ENCODE results near the gene TOR4A. TPM values are rescaled to one million over a fixed set of nuclear protein-coding genes. Genes with fewer than 3 reads are reported as not detected.
"Not testable (repeated sequence)": the region's sequence is repeated elsewhere in the genome, so short reads cannot be mapped to it uniquely, and the experiment has no call there.

Gene TOR4A
- total RNA-seq, 1 experiment from 2014 or later: 35.1 TPM

DNA sequence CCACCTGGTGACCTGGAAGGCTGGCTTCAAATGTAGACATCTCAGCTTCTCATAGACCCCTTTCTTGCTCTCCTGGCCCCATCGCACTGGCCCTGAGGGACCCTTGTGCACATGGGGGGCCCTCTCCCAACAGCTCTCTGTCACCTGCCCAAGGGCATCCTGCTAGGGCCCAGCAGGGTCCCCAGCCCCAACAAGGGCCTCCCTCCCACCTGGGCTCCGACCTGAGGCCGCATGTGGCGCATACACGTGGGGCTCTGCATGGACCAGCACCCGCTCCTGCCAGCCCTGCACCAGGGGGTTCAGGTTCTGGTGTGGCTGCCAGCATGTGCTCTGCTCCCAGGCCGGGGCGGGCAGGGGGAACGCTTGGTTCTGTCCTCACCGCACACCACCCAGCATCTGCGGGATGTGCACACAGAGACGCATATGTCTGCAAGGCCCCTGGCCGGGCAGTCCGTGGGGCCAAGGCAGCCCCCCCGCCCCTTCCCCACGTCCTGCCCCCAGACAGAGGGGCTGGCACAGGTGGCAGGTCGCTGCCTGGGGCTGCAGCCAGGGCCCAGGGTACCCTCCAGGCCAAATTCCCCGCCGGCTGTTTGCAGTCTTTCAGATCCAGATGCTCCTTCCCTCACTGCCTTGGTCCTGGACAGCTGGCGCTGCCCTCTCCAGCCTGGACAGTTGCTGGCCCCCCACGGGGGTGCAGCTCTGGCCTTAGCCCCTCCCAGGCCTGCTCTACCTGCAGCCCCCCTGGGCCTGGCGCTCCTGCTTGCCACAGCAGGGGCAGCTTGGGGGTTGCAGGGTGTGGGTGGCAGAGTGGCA, 42.4 kb downstream of the TOR4A start:
- in situ Hi-C loops (cut with HindIII; ENCODE audit: low pct_unique_long_range_greater_than_20kb, low sequenced_read_pairs): no loop called here
- no peak for DNase-seq (ENCODE audit: low read depth)

DNA sequence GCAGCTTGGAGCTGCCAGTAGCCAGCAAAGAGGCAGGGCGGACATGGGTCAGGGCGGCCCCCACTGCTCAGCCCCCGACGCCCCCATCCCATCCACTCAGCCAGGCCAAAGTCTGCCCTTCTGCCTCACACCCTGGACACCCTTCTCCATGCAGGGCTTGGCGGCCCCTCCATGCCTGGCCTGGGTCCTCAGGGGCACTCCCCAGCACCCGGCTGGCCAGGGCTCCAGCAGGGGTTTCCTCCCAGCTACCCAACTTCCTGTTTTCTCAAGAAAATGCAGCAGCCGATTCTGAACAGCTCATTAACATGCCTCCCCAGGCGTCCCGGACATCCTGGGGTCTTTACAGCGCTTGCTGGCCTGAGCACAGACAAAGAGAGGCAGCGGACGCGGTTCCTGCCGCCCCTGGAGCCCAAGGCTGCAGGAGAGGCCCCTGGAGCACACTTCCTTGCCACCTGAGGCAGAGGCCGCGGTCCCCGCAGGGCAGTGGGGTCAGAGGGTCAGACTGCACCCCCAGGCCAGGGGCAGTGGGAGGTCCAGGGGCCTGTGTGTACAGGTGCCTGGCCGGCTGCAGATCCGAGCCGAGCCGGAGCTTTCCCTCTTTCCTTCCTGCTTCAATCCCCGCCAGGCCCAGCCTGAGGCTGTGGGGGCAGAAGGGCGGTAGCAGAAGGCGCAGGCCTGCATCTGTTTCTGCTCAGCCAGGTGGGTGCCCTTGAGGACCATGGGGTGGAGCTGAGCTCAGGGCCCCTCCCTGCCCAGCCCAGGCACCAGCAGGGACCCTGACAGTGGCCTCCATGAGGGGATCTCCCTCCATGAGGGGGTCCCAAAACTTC, 43.2 kb downstream of the TOR4A start:
- in situ Hi-C loops (cut with HindIII; ENCODE audit: low pct_unique_long_range_greater_than_20kb, low sequenced_read_pairs): no loop called here
- DNase-seq (ENCODE audit: low read depth): no peak

DNA sequence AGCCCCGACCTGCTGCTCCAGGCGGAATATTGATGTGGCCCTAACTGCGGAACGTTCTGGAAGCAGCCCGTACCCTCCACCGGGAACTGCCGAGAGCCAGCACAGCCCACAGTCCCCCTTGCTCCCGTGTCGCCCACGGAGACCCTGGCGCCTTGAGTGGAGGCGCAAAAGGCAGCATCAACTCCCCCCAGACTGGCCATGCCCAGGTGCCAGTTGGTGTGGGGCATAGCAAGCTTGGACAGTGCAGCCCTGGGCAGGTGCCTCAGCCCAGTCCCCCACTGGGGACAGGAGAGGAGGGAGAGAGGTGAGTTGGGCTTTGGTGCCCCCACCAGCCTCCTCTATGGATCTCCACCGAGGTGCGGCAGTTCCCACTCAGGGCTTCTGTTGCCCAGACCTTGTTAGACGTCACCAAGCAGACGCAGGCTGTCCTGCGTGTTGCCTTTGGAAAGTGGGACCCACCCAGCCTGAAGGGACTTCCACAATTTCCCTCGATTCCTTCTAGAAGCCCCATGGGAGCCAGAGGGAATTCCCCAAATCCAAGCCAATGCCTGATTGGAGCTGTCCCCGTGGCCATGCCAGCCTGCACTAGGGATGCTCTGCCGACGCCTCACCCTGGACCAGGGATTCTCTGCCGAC, 44.3 kb downstream of the TOR4A start:
- in situ Hi-C loops (cut with HindIII; ENCODE audit: low pct_unique_long_range_greater_than_20kb, low sequenced_read_pairs): no loop called here
- DNase-seq (ENCODE audit: low read depth): no peak

DNA sequence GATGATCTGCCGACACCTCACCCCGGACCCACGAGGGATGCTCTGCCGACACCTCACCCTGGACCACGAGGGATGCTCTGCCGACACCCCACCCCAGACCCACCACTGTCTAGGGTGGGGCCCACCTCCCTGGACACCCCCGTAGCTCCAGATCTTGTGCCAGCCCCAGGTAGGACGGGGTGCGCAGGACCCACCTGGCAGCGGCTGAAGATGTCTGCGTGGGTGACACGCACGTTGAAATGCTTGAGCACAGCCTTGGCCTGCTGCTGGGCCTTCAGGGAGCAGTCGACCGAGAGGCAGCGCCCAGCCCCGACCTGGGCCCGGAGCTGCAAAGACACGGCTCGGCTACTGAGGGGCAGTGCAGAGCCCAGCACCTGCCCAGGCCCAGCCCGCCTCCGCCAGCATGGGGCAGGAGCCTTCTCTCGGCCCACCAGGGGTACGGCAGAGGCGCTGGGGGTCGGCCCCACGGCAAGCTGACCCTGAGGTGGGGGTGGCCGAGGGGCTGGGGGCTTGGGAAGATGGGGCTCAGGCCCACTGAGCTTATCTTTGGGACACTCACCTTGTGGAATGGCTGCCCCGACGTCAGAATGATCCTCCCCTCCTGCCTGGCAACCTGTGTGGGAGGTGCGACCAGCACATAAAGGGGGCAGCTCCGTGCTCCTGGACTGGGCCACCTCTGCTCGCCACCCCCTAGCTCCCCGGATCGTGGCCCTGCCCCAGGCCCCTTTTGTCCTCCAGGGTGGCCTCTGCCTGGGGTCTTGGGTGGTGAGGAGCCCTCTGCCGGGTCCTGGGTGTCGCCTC, 46.2 kb downstream of the TOR4A start:
- in situ Hi-C loops (cut with HindIII; ENCODE audit: low pct_unique_long_range_greater_than_20kb, low sequenced_read_pairs): no loop called here

DNA sequence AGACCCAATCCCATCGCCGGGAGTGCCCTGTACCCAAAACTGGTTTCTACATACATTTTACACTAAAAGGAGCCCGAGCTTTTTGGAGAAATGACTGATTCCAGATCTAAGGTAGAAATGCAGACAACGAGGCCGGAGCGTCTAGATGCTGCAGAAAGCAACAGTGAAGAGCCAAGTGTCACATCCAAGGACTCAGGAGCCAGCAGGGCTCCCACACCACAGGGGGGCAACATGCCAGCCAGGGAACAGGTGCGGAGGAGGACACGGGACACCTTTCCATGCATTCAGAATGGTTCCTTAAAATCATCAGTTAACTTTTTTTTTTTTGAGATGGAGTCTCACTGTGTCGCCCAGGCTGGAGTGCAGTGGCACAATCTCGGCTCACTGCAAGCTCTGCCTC, 47.6 kb downstream of the TOR4A start:
- DNase-seq (ENCODE audit: low read depth): no peak
- in situ Hi-C loops (cut with HindIII; ENCODE audit: low pct_unique_long_range_greater_than_20kb, low sequenced_read_pairs): no loop called here

More for the DNA sequence above, 46.2 kb downstream of the TOR4A start:
- DNase-seq (ENCODE audit: low read depth): no peak

DNA sequence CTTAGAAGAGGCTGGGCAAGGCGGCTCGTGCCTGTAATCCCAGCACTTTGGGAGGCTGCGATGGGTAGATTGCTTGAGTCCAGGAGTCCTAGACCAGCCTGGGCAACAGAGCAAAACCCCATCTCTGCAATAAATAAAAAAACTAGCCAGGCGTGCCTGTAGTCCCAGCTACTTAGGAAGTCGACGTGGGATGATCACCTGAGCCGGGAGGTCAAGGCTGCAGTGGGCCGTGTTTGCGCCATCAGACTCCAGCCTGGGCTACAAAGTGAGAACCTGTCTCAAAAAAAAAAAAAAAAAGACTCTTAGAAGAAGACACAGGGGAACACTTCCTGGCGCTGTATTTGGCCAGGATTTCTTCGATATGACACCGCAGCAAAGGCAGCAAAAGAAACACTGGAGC, 48.3 kb downstream of the TOR4A start:
- in situ Hi-C loops (cut with HindIII; ENCODE audit: low pct_unique_long_range_greater_than_20kb, low sequenced_read_pairs): no loop called here
- DNase-seq (ENCODE audit: low read depth): no peak

DNA sequence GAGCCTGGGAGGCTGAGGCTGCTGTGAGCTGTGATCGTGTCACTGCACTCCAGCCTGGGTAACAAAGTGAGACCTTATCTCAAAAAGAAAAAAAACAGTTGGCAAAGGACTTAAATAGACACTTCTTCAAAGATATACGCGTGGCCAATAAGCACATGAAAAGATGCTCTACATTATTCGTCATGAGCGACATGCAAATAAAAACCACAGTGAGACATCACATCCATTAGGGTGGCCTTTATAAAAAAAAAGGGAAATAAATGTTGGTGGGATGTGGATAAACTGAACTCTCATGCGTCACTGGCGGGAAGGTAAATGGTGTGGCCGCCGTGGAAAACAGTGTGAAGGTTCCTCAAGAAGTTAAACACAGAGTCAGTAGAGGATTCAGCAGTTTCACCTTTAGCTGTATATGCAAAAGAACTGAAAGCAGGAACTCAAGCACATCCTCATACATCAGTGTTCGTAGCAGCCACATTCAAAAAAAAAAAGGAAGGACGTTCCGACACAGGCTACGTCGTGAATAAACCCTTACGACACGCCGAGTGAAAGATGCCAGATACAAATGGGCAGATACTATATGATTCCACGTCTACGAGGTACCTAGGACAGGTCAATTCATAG, 49.0 kb downstream of the TOR4A start:
- in situ Hi-C loops (cut with HindIII; ENCODE audit: low pct_unique_long_range_greater_than_20kb, low sequenced_read_pairs): no loop called here
- no peak for DNase-seq (ENCODE audit: low read depth)

DNA sequence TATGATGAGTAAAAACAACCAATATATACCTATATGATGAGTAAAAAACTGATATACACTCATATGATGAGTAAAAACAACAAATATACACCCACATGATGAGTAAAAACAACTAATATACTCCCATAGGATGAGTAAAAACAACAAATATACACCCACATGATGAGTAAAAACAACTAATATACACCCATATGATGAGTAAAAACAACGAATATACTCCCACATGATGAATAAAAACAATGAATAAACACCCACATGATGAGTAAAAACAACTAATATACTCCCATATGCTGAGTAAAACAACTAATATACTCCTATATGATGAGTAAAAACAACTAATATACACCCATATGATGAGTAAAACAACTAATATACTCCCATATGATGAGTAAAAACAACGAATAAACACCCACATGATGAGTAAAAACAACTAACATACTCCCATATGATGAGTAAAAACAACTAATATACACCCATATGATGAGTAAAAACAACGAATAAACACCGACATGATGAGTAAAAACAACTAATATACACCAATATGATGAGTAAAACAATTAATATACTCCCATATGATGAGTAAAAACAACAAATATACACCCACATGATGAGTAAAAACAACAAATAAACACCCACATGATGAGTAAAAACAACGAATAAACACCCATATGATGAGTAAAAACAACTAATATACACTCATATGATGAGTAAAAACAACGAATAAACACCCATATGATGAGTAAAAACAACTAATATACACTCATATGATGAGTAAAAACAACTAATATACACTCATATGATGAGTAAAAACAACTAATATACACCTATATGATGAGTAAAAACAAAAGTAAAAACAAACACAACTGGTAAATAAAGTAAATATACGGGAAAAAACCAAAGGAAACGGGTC, 50.4 kb downstream of the TOR4A start:
- DNase-seq (ENCODE audit: low read depth); in situ Hi-C loops (cut with HindIII; ENCODE audit: low pct_unique_long_range_greater_than_20kb, low sequenced_read_pairs): not testable (repeated sequence)

DNA sequence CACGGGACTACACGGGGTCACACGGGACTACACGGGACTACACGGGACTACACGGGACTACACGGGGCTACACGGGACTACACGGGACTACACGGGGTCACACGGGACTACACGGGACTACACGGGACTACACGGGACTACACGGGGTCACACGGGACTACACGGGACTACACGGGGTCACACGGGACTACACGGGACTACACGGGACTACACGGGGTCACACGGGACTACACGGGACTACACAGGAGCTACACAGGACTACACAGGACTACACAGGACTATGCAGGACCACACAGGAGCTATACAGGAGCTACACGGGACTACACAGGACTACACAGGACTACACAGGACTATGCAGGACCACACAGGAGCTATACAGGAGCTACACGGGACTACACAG, 52.1 kb downstream of the TOR4A start:
- DNase-seq (ENCODE audit: low read depth); in situ Hi-C loops (cut with HindIII; ENCODE audit: low pct_unique_long_range_greater_than_20kb, low sequenced_read_pairs): not testable (repeated sequence)

DNA sequence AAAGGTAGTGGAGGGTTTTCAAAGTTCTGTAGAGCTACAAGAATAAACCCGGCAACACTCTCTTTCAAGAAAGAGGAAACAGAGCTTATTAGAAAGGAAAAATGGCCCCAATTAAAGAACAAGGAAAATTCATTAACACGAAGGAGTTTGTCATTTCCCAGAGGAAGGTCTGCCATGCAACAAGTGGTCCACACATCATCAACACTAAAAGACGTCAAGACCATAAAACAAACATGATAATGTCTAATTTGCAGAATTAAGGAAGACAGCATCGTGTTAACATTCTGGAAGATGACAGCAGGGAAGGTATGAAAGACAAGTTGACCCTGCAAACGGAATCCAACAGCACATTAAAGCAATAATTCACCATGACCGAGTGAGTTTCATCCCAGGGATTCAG, 53.2 kb downstream of the TOR4A start:
- in situ Hi-C loops (cut with HindIII; ENCODE audit: low pct_unique_long_range_greater_than_20kb, low sequenced_read_pairs): no loop called here
- no peak for DNase-seq (ENCODE audit: low read depth)

DNA sequence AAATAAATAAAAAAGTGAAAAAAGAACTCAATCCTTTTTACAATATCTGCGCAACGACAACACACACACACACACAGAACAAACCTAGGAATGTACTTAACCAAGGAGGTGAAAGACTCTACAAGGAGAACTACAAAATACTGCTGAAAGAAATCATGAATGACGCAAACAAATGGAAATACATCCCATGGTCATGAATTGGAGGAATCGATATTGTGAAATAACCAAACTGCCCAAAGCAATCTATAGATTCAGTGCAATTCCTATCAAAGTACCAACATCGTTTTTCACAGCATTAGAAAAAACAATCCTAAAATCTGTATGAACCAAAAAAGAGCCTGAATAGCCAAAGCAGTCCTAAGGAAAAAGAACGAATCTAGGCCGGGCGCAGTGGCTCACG, 54.4 kb downstream of the TOR4A start:
- in situ Hi-C loops (cut with HindIII; ENCODE audit: low pct_unique_long_range_greater_than_20kb, low sequenced_read_pairs): no loop called here
- no peak for DNase-seq (ENCODE audit: low read depth)

Other genes starting within 250 kb of the TOR4A start
- gene ABCA2, start 249.5 kb upstream of the TOR4A start, total RNA-seq (2014; rRNA removed; shearing (Covaris generic); ENCODE audit: low replicate concordance): 19.0 and 23.5 TPM in 2 replicates
- not detected in 2 replicates for gene FUT7, start 245.6 kb upstream of the TOR4A start, total RNA-seq (2014; rRNA removed; shearing (Covaris generic); ENCODE audit: low replicate concordance)
- gene NPDC1, start 231.5 kb upstream of the TOR4A start, total RNA-seq (2014; rRNA removed; shearing (Covaris generic); ENCODE audit: low replicate concordance): 31.8 and 45.1 TPM in 2 replicates
- gene ENTPD2, start 223.7 kb upstream of the TOR4A start, total RNA-seq (2014; rRNA removed; shearing (Covaris generic); ENCODE audit: low replicate concordance): not detected in 2 replicates
- gene SAPCD2, start 207.2 kb upstream of the TOR4A start, total RNA-seq (2014; rRNA removed; shearing (Covaris generic); ENCODE audit: low replicate concordance): 51.2 and 55.0 TPM in 2 replicates
- gene UAP1L1, start 200.2 kb upstream of the TOR4A start, total RNA-seq (2014; rRNA removed; shearing (Covaris generic); ENCODE audit: low replicate concordance): 2.1 and 2.3 TPM in 2 replicates
- gene MAN1B1, start 190.7 kb upstream of the TOR4A start, total RNA-seq (2014; rRNA removed; shearing (Covaris generic); ENCODE audit: low replicate concordance): 52.2 and 79.4 TPM in 2 replicates
- gene DPP7, start 163.0 kb upstream of the TOR4A start, total RNA-seq (2014; rRNA removed; shearing (Covaris generic); ENCODE audit: low replicate concordance): 118 and 163 TPM in 2 replicates
- gene GRIN1, start 138.6 kb upstream of the TOR4A start, total RNA-seq (2014; rRNA removed; shearing (Covaris generic); ENCODE audit: low replicate concordance): not detected in 2 replicates
- 1.8 and 3.0 TPM in 2 replicates for gene LRRC26, start 107.7 kb upstream of the TOR4A start, total RNA-seq (2014; rRNA removed; shearing (Covaris generic); ENCODE audit: low replicate concordance)
- gene TMEM210, start 105.7 kb upstream of the TOR4A start, total RNA-seq (2014; rRNA removed; shearing (Covaris generic); ENCODE audit: low replicate concordance): not detected in 2 replicates
- gene ANAPC2, start 89.2 kb upstream of the TOR4A start, total RNA-seq (2014; rRNA removed; shearing (Covaris generic); ENCODE audit: low replicate concordance): 38.2 and 94.6 TPM in 2 replicates
- 163 and 166 TPM in 2 replicates for gene SSNA1, start 89.0 kb upstream of the TOR4A start, total RNA-seq (2014; rRNA removed; shearing (Covaris generic); ENCODE audit: low replicate concordance)
- 13.9 and 15.2 TPM in 2 replicates for gene TPRN, start 77.0 kb upstream of the TOR4A start, total RNA-seq (2014; rRNA removed; shearing (Covaris generic); ENCODE audit: low replicate concordance)
- gene TMEM203, start 72.1 kb upstream of the TOR4A start, total RNA-seq (2014; rRNA removed; shearing (Covaris generic); ENCODE audit: low replicate concordance): 57.6 and 83.9 TPM in 2 replicates
- gene NDOR1, start 72.0 kb upstream of the TOR4A start, total RNA-seq (2014; rRNA removed; shearing (Covaris generic); ENCODE audit: low replicate concordance): 8.1 and 8.3 TPM in 2 replicates
- not detected in 2 replicates for gene RNF208, start 55.5 kb upstream of the TOR4A start, total RNA-seq (2014; rRNA removed; shearing (Covaris generic); ENCODE audit: low replicate concordance)
- 0.61 and 12.7 TPM in 2 replicates for gene CYSRT1, start 52.6 kb upstream of the TOR4A start, total RNA-seq (2014; rRNA removed; shearing (Covaris generic); ENCODE audit: low replicate concordance)
- not detected in 2 replicates for gene RNF224, start 50.2 kb upstream of the TOR4A start, total RNA-seq (2014; rRNA removed; shearing (Covaris generic); ENCODE audit: low replicate concordance)
- gene SLC34A3, start 46.8 kb upstream of the TOR4A start, total RNA-seq (2014; rRNA removed; shearing (Covaris generic); ENCODE audit: low replicate concordance): not detected in 2 replicates
- 909 and 1,000 TPM in 2 replicates for gene TUBB4B, start 36.4 kb upstream of the TOR4A start, total RNA-seq (2014; rRNA removed; shearing (Covaris generic); ENCODE audit: low replicate concordance)
- not detected in 2 replicates for gene STPG3, start 26.4 kb upstream of the TOR4A start, total RNA-seq (2014; rRNA removed; shearing (Covaris generic); ENCODE audit: low replicate concordance)
- 84.1 and 92.6 TPM in 2 replicates for gene NELFB, start 22.4 kb upstream of the TOR4A start, total RNA-seq (2014; rRNA removed; shearing (Covaris generic); ENCODE audit: low replicate concordance)
- gene NRARP, start 24.5 kb downstream of the TOR4A start, total RNA-seq (2014; rRNA removed; shearing (Covaris generic); ENCODE audit: low replicate concordance): 0.17 and 2.0 TPM in 2 replicates
- gene EXD3, start 145.4 kb downstream of the TOR4A start, total RNA-seq (2014; rRNA removed; shearing (Covaris generic); ENCODE audit: low replicate concordance): 0.84 and 5.3 TPM in 2 replicates
- gene NOXA1, start 145.7 kb downstream of the TOR4A start, total RNA-seq (2014; rRNA removed; shearing (Covaris generic); ENCODE audit: low replicate concordance): 5.1 and 5.5 TPM in 2 replicates
- not detected in 2 replicates for gene ENTPD8, start 163.6 kb downstream of the TOR4A start, total RNA-seq (2014; rRNA removed; shearing (Covaris generic); ENCODE audit: low replicate concordance)
- 33.8 and 41.5 TPM in 2 replicates for gene NSMF, start 181.6 kb downstream of the TOR4A start, total RNA-seq (2014; rRNA removed; shearing (Covaris generic); ENCODE audit: low replicate concordance)